IMR-90 (cell line): ENCODE results near the gene HIVEP1. TPM values are rescaled to one million over a fixed set of nuclear protein-coding genes. Genes with fewer than 3 reads are reported as not detected.
A peak's percentile ranks its signal among the peaks of the same experiment; 100 is the strongest.

ENCODE experiments used
- ATAC-seq: fragments of 200-7000 bp; cut with Tn5 transposase; 2 replicates; pipeline ENCODE4 v1.9.1; 2020; ENCODE audit warnings: low read depth, mild to moderate bottlenecking, moderate library complexity
- BruUV-seq: library from RNA; stranded (reverse); fragments of 400-500 nt; replicated peaks from 2 replicates; lab custom pipeline; 2021; lab: Mats Ljungman, UMichigan
- CTCF ChIA-PET: fragments of 300-600 bp; formaldehyde crosslinking; extraction: SDS; loops from one replicate; lab custom pipeline; 2021; ENCODE audit warnings: antibody characterized with exemption; lab: Yijun Ruan, JAX
- POLR2A ChIA-PET: fragments of 300-600 bp; sonication (Branson Sonifier 250); formaldehyde crosslinking; loops from one replicate; lab custom pipeline; 2022; ENCODE audit warnings: antibody characterized with exemption; ENCODE audit not compliant: unreplicated experiment; lab: Charles Lee
- DNase-seq: peaks from one replicate; pipeline ENCODE4 v3.0.0; 2013
- H2AFZ ChIP-seq: replicated peaks from 2 replicates; pipeline ENCODE3; 2013; ENCODE audit warnings: low read length, mild to moderate bottlenecking; ENCODE audit not compliant: poor library complexity
- H2AK5ac ChIP-seq: 2 replicates; pipeline ENCODE4 v1.6.1; 2013; ENCODE audit warnings: low read depth, low read length, inconsistent platforms
- H2AK9ac ChIP-seq: replicated peaks from 2 replicates; pipeline ENCODE3; 2013; ENCODE audit warnings: mild to moderate bottlenecking, low read depth, low read length, moderate library complexity; ENCODE audit not compliant: poor library complexity
- H2BK120ac ChIP-seq: 2 replicates; pipeline ENCODE4 v1.6.1; 2013; ENCODE audit warnings: low read depth, low read length, inconsistent platforms
- H2BK15ac ChIP-seq: 3 replicates; pipeline ENCODE4 v1.6.1; 2013; ENCODE audit warnings: low read depth, low read length, inconsistent platforms
- H2BK20ac ChIP-seq: 2 replicates; pipeline ENCODE4 v1.6.1; 2013; ENCODE audit warnings: low read depth, mild to moderate bottlenecking, inconsistent platforms, low read length, moderate library complexity
- H2BK5ac ChIP-seq: 2 replicates; pipeline ENCODE4 v1.6.1; 2013; ENCODE audit warnings: mild to moderate bottlenecking, low read depth, low read length, inconsistent platforms; ENCODE audit not compliant: poor library complexity, severe bottlenecking
- H3K14ac ChIP-seq: replicated peaks from 2 replicates; pipeline ENCODE4 v1.6.1; 2013; ENCODE audit warnings: low read depth, low read length, inconsistent platforms
- H3K18ac ChIP-seq: 2 replicates; pipeline ENCODE4 v1.6.1; 2013; ENCODE audit warnings: low read depth, low read length, control low read depth
- H3K23ac ChIP-seq: 2 replicates; pipeline ENCODE4 v1.6.1; 2013; ENCODE audit warnings: low read depth, low read length, inconsistent platforms
- H3K27ac ChIP-seq: 2 replicates; pipeline ENCODE4 v1.5.1; 2013; ENCODE audit warnings: mild to moderate bottlenecking, control low read depth, low read length; ENCODE audit not compliant: insufficient read depth
- H3K27me3 ChIP-seq: 2 replicates; pipeline ENCODE4 v1.6.1; 2013; ENCODE audit warnings: low read length; ENCODE audit not compliant: control insufficient read depth, insufficient read depth
- H3K36me3 ChIP-seq: 2 replicates; pipeline ENCODE4 v1.6.1; 2013; ENCODE audit warnings: low read length, mixed read lengths; ENCODE audit not compliant: control insufficient read depth, insufficient read depth
- H3K4ac ChIP-seq: 2 replicates; pipeline ENCODE4 v1.6.1; 2013; ENCODE audit warnings: low read depth, low read length, inconsistent platforms
- H3K4me1 ChIP-seq: 2 replicates; pipeline ENCODE4 v1.6.1; 2013; ENCODE audit warnings: low read length, mixed read lengths; ENCODE audit not compliant: control insufficient read depth, insufficient read depth
- H3K4me2 ChIP-seq: 2 replicates; pipeline ENCODE4 v1.6.1; 2013; ENCODE audit warnings: low read depth, mild to moderate bottlenecking, control low read depth, low read length, moderate library complexity
- H3K4me3 ChIP-seq: 2 replicates; pipeline ENCODE4 v1.5.1; 2013; ENCODE audit warnings: low read depth, mild to moderate bottlenecking, control low read depth, low read length, moderate library complexity; ENCODE audit not compliant: insufficient read depth
- H3K56ac ChIP-seq: 2 replicates; pipeline ENCODE4 v1.6.1; 2013; ENCODE audit warnings: low read length, inconsistent platforms; ENCODE audit not compliant: insufficient read depth; ENCODE audit errors: extremely low read depth
- H3K79me1 ChIP-seq, 2 experiments: 2 replicates each; pipeline ENCODE4 v1.6.1; 2013; ENCODE audit warnings: low read length in 2 of 2, inconsistent platforms in 1 of 2, low read depth in 1 of 2
- H3K9ac ChIP-seq: 2 replicates; pipeline ENCODE4 v1.6.1; 2013; ENCODE audit warnings: low read depth, low read length, control low read depth
- H3K9me1 ChIP-seq: 2 replicates; pipeline ENCODE4 v1.6.1; 2013; ENCODE audit warnings: low read length, inconsistent platforms; ENCODE audit not compliant: insufficient read depth
- H3K9me3 ChIP-seq: 2 replicates; pipeline ENCODE4 v1.6.1; 2013; ENCODE audit warnings: low read length; ENCODE audit not compliant: control insufficient read depth, insufficient read depth
- H4K20me1 ChIP-seq: 2 replicates; pipeline ENCODE4 v1.6.1; 2013; ENCODE audit warnings: low read length, inconsistent platforms; ENCODE audit not compliant: insufficient read depth
- H4K5ac ChIP-seq: 2 replicates; pipeline ENCODE4 v1.6.1; 2013; ENCODE audit warnings: mild to moderate bottlenecking, low read depth, low read length, control low read depth
- H4K8ac ChIP-seq, 2 experiments: 2 replicates each; pipeline ENCODE4 v1.6.1; 2013; ENCODE audit warnings: low read depth in 2 of 2, low read length in 2 of 2, control low read depth in 1 of 2, inconsistent platforms in 1 of 2
- H4K91ac ChIP-seq: 2 replicates; pipeline ENCODE4 v1.6.1; 2013; ENCODE audit warnings: low read depth, low read length, inconsistent platforms; ENCODE audit not compliant: insufficient read depth
- BHLHE40 ChIP-seq: fragments of 150-350 bp; IDR thresholded peaks from 2 replicates; pipeline ENCODE4 v1.6.1; 2016; ENCODE audit warnings: mild to moderate bottlenecking, low read depth, low read length
- CEBPB ChIP-seq: IDR thresholded peaks from 2 replicates; pipeline ENCODE4 v1.6.1; 2012; ENCODE audit warnings: low read depth, low read length, improper control_type of control experiment
- CHD1 ChIP-seq: IDR thresholded peaks from 2 replicates; pipeline ENCODE4 v1.6.1; 2012; ENCODE audit warnings: low read depth, low read length, improper control_type of control experiment
- ELK1 ChIP-seq: fragments of 150-350 bp; IDR thresholded peaks from 2 replicates; pipeline ENCODE4 v1.6.1; 2016; ENCODE audit warnings: low read depth, mild to moderate bottlenecking, low read length, moderate library complexity, borderline replicate concordance
- FOS ChIP-seq: fragments of 150-350 bp; IDR thresholded peaks from 2 replicates; pipeline ENCODE4 v1.6.1; 2016; ENCODE audit warnings: low read depth, low read length
- MAFK ChIP-seq: IDR thresholded peaks from 2 replicates; pipeline ENCODE4 v1.6.1; 2012; ENCODE audit warnings: low read depth, low read length, improper control_type of control experiment
- MAZ ChIP-seq: IDR thresholded peaks from 2 replicates; pipeline ENCODE4 v1.6.1; 2012; ENCODE audit warnings: low read depth, mild to moderate bottlenecking, low read length, improper control_type of control experiment, moderate library complexity, borderline replicate concordance
- MXI1 ChIP-seq: IDR thresholded peaks from 2 replicates; pipeline ENCODE4 v1.6.1; 2012; ENCODE audit warnings: low read depth, mild to moderate bottlenecking, low read length, moderate library complexity, borderline replicate concordance
- NFE2L2 ChIP-seq: fragments of 150-350 bp; IDR thresholded peaks from 2 replicates; pipeline ENCODE4 v1.6.1; 2016; ENCODE audit warnings: low read depth, mild to moderate bottlenecking, low read length
- POLR2A ChIP-seq: IDR thresholded peaks from 2 replicates; pipeline ENCODE4 v1.6.1; 2012; ENCODE audit warnings: mild to moderate bottlenecking, low read depth, low read length
- RAD21 ChIP-seq: IDR thresholded peaks from 2 replicates; pipeline ENCODE4 v1.6.1; 2012; ENCODE audit warnings: low read length, improper control_type of control experiment
- RCOR1 ChIP-seq: IDR thresholded peaks from 2 replicates; pipeline ENCODE4 v1.6.1; 2012; ENCODE audit warnings: mild to moderate bottlenecking, low read length, improper control_type of control experiment; ENCODE audit not compliant: insufficient replicate concordance
- RFX5 ChIP-seq: IDR thresholded peaks from 2 replicates; pipeline ENCODE4 v1.8.0; 2012; ENCODE audit warnings: low read depth, mild to moderate bottlenecking, low read length, moderate library complexity
- SMC3 ChIP-seq: fragments of 150-350 bp; IDR thresholded peaks from 2 replicates; pipeline ENCODE4 v1.6.1; 2016; ENCODE audit warnings: low read depth, mild to moderate bottlenecking, antibody characterized with exemption, low read length, moderate library complexity
- USF2 ChIP-seq: fragments of 150-350 bp; IDR thresholded peaks from 2 replicates; pipeline ENCODE4 v1.6.1; 2017; ENCODE audit warnings: mild to moderate bottlenecking, antibody characterized with exemption, low read length, low read depth
- dilution Hi-C: fragments of 300-500 bp; cut with HindIII; formaldehyde crosslinking; loops from one replicate; pipeline ENCODE4 v1.14.3; 2018; ENCODE audit warnings: low sequenced_read_pairs; ENCODE audit not compliant: unreplicated experiment
- in situ Hi-C: fragments of 300-500 bp; cut with MboI; formaldehyde crosslinking; loops from 3 replicates; pipeline ENCODE4 v1.14.3; 2019; ENCODE audit warnings: low sequenced_read_pairs, inconsistent platforms, mixed read lengths
- intact Hi-C: fragments of 100-400 bp; cut with micrococcal nuclease; formaldehyde crosslinking; loops from 2 replicates; pipeline ENCODE4 v1.10.0; 2022
- polyA plus RNA-seq, 3 experiments: library from polyadenylated mRNA; depleted of rRNA; stranded (reverse); fragments of >200 nt; gene quantifications; 2 replicates each; pipeline ENCODE4 v1.2.3, GENCODE V29; 2012; ENCODE audit warnings: low replicate concordance in 1 of 3
- total RNA-seq: library from RNA; depleted of rRNA; stranded (reverse); fragments of >200 nt; gene quantifications from 2 replicates; pipeline ENCODE4 v1.2.3, GENCODE V29; 2012
- TF ChIP-seq, protein P1 (sequence below): conservative IDR thresholded peaks from 2 replicates; pipeline ENCODE4 v1.5.1; 2012; ENCODE audit warnings: mild to moderate bottlenecking, low read depth, low read length, improper control_type of control experiment

HIVEP1 gene
- total and polyA plus RNA-seq, 2 of the 4 experiments (the other 2 are of a cell fraction), result 13.0 to 17.2 TPM

GRCh38 chr6:11974089-11974488, 38.0 kb upstream of the HIVEP1 start:
- Histone ChIP-seq H3K27me3 (no peaks in the 10 kb centered on the region), H3K4ac (peak overlapping the region; percentile 66; the same call in 1 of the 2 replicates), H4K5ac (no peak overlapping the region; the same call in 1 of the 2 replicates), H3K14ac (peak overlapping the region; percentile 94), H2BK20ac (peak overlapping the region; percentile 98), H2AK9ac (no peak overlapping the region), H2BK15ac (peak overlapping the region; percentile 97; the same call in 2 of the 3 replicates), H4K8ac (peak overlapping the region in 1 of 2 experiments; percentile 47; a peak in 1 of 4 replicates), H4K91ac (peak overlapping the region; percentile 53; the same call in 1 of the 2 replicates), H3K79me1 (no peaks in the 10 kb centered on the region; a peak in 1 of 4 replicates), H4K20me1 (no peaks in the 10 kb centered on the region), H3K36me3 (no peaks in the 10 kb centered on the region), H3K23ac (no peak overlapping the region), H2BK120ac (peak overlapping the region; percentile 96), H3K9me3 (no peaks in the 10 kb centered on the region), H3K9me1 (peaks cover 11% of the 10 kb centered on the region), H3K4me1 (peaks cover 13% of the 10 kb centered on the region), H2AK5ac (0 out of 2 replicates have a peak overlapping the region, but pooled peaks have one; percentile 75), H3K9ac (no peak overlapping the region), H3K56ac (no peak overlapping the region), H3K4me3 (no peak overlapping the region), H3K27ac (no peak overlapping the region), H3K18ac (peak overlapping the region; percentile 46; the same call in 1 of the 2 replicates), H3K4me2 (peak overlapping the region; percentile 33; the same call in 1 of the 2 replicates), H2AFZ (no peak overlapping the region), H2BK5ac (peak overlapping the region; percentile 71)
- ChIA-PET POLR2A (no interaction called here), CTCF (interaction anchor here (0.6 kb wide), 1 partner anchor 10 kb away, joined by 3 read pairs; no protein-coding TSS in a partner anchor)
- BruUV-seq, result no TSS peak
- peak; percentile 71 for DNase-seq
- intact Hi-C loops (no loop called here), in situ Hi-C loops (no loop called here), dilution Hi-C loops (no loop called here)
- no peak; the same call in 1 of the 2 replicates for ATAC-seq
- TF ChIP-seq POLR2A (no peak), ELK1 (no peak), MXI1 (no peak), SMC3 (no peak), RAD21 (no peak), RFX5 (no peak), CEBPB (no peak), USF2 (no peak), MAFK (no peak), FOS (no peak), NFE2L2 (no peak), RCOR1 (no peak), MAZ (no peak), CHD1 (no peak), BHLHE40 (no peak)
- TF ChIP-seq, protein P1, sequence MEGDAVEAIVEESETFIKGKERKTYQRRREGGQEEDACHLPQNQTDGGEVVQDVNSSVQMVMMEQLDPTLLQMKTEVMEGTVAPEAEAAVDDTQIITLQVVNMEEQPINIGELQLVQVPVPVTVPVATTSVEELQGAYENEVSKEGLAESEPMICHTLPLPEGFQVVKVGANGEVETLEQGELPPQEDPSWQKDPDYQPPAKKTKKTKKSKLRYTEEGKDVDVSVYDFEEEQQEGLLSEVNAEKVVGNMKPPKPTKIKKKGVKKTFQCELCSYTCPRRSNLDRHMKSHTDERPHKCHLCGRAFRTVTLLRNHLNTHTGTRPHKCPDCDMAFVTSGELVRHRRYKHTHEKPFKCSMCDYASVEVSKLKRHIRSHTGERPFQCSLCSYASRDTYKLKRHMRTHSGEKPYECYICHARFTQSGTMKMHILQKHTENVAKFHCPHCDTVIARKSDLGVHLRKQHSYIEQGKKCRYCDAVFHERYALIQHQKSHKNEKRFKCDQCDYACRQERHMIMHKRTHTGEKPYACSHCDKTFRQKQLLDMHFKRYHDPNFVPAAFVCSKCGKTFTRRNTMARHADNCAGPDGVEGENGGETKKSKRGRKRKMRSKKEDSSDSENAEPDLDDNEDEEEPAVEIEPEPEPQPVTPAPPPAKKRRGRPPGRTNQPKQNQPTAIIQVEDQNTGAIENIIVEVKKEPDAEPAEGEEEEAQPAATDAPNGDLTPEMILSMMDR, result no peak
